Neuronal stem cell (in vitro differentiated cells): ENCODE results near the gene GINS2.

ENCODE experiments used
- DNase-seq: peaks from one replicate; pipeline ENCODE4 v3.0.0-alpha.2; 2013; ENCODE audit warnings: low spot score
- H2AFZ ChIP-seq: one replicate; pipeline ENCODE4 v1.6.1; 2013; ENCODE audit warnings: mild to moderate bottlenecking, low read length, inconsistent platforms
- H2AK5ac ChIP-seq: 2 replicates; pipeline ENCODE4 v1.6.1; 2013; ENCODE audit warnings: low read depth, mild to moderate bottlenecking, inconsistent platforms, low read length, moderate library complexity, mixed read lengths
- H2BK120ac ChIP-seq: 2 replicates; pipeline ENCODE4 v1.6.1; 2013; ENCODE audit warnings: low read depth, mild to moderate bottlenecking, inconsistent platforms, low read length, moderate library complexity, mixed read lengths
- H2BK12ac ChIP-seq: one replicate; pipeline ENCODE4 v1.6.1; 2013; ENCODE audit warnings: low read length, inconsistent platforms
- H2BK15ac ChIP-seq: 2 replicates; pipeline ENCODE4 v1.6.1; 2013; ENCODE audit warnings: mild to moderate bottlenecking, low read length, inconsistent platforms, mixed read lengths
- H2BK5ac ChIP-seq: one replicate; pipeline ENCODE4 v1.6.1; 2013; ENCODE audit warnings: inconsistent platforms, mild to moderate bottlenecking, low read length, moderate library complexity
- H3K14ac ChIP-seq: one replicate; pipeline ENCODE4 v1.6.1; 2013; ENCODE audit warnings: low read length, inconsistent platforms
- H3K18ac ChIP-seq: 2 replicates; pipeline ENCODE4 v1.6.1; 2013; ENCODE audit warnings: low read length, inconsistent platforms
- H3K23ac ChIP-seq: 2 replicates; pipeline ENCODE4 v1.6.1; 2013; ENCODE audit warnings: low read depth, mild to moderate bottlenecking, mixed read lengths, low read length, inconsistent platforms; ENCODE audit not compliant: poor library complexity
- H3K27ac ChIP-seq: replicated peaks from 3 replicates; pipeline ENCODE4 v1.5.1; 2013; ENCODE audit warnings: low read length, inconsistent platforms
- H3K27me3 ChIP-seq, 3 experiments: 2 replicates each; pipeline ENCODE4 v1.6.1; 2013; ENCODE audit warnings: low read length in 3 of 3, mild to moderate bottlenecking in 2 of 3, inconsistent platforms in 1 of 3, low read depth in 1 of 3, mixed read lengths in 1 of 3, moderate library complexity in 1 of 3; ENCODE audit not compliant: control insufficient read depth in 3 of 3, insufficient read depth in 3 of 3
- H3K36me3 ChIP-seq, 2 donors: replicated peaks in 1 of 2; 2 replicates each; pipeline ENCODE4 v1.6.1; 2013; ENCODE audit warnings: low read length in 2 of 2; ENCODE audit not compliant: control insufficient read depth in 2 of 2, insufficient read depth in 2 of 2
- H3K4ac ChIP-seq: 2 replicates; pipeline ENCODE4 v1.6.1; 2013; ENCODE audit warnings: inconsistent platforms, mild to moderate bottlenecking, low read length, moderate library complexity
- H3K4me1 ChIP-seq, 2 donors: 1 replicate in 1 of 2; 2 replicates in 1 of 2; pipeline ENCODE4 v1.6.1; 2013; ENCODE audit warnings: low read length in 2 of 2, low read depth in 1 of 2; ENCODE audit not compliant: control insufficient read depth in 2 of 2, insufficient read depth in 1 of 2
- H3K4me2 ChIP-seq: one replicate; pipeline ENCODE4 v1.6.1; 2013; ENCODE audit warnings: mild to moderate bottlenecking, low read length, inconsistent platforms; ENCODE audit not compliant: insufficient read depth, poor library complexity, severe bottlenecking
- H3K4me3 ChIP-seq, 2 donors: 2 replicates each; pipeline ENCODE4 v1.5.1; 2013; ENCODE audit warnings: low read length in 2 of 2, mild to moderate bottlenecking in 2 of 2, inconsistent platforms in 1 of 2, moderate library complexity in 1 of 2
- H3K79me1 ChIP-seq: one replicate; pipeline ENCODE4 v1.6.1; 2013; ENCODE audit warnings: low read depth, mild to moderate bottlenecking, inconsistent platforms, low read length, moderate library complexity
- H3K9ac ChIP-seq: one replicate; pipeline ENCODE4 v1.6.1; 2013; ENCODE audit warnings: mild to moderate bottlenecking, low read depth, low read length, inconsistent platforms; ENCODE audit not compliant: poor library complexity
- H3K9me3 ChIP-seq, 2 donors: replicated peaks in 1 of 2; 2 replicates each; pipeline versions ENCODE3 to v1.6.1; 2013; ENCODE audit warnings: low read length in 2 of 2, mild to moderate bottlenecking in 2 of 2, inconsistent platforms in 1 of 2, low read depth in 1 of 2, mixed read lengths in 1 of 2, moderate library complexity in 1 of 2; ENCODE audit not compliant: control insufficient read depth in 2 of 2, insufficient read depth in 1 of 2
- H4K8ac ChIP-seq: one replicate; pipeline ENCODE4 v1.6.1; 2013; ENCODE audit warnings: low read depth, mild to moderate bottlenecking, inconsistent platforms, low read length, moderate library complexity
- H4K91ac ChIP-seq: one replicate; pipeline ENCODE4 v1.6.1; 2013; ENCODE audit warnings: low read length, low read depth, mild to moderate bottlenecking, inconsistent platforms; ENCODE audit not compliant: poor library complexity
- WGBS, 2 donors: extraction: QIAGEN DNeasy Blood & Tissue Kit; methylation state at CpG; one replicate each; pipeline ENCODE4 v1.1.7; 2013; ENCODE audit warnings: missing lambda C conversion rate in 2 of 2, mixed read lengths in 1 of 2; ENCODE audit not compliant: insufficient read length in 2 of 2, insufficient replicate concordance in 1 of 2; ENCODE audit errors: extremely low coverage in 2 of 2; 5-methylcytosine and 5-hydroxymethylcytosine counted together

Gene GINS2

GRCh38 chr16:85641776-85642176, 47.0 kb downstream of the GINS2 start:
- Histone ChIP-seq H2AFZ (no peak overlapping the region), H3K4me2 (no peak overlapping the region), H3K36me3 (peaks cover 0 to 44% of the 10 kb centered on the region in 2 donors), H3K27me3 (no peaks in the 10 kb centered on the region), H2AK5ac (peak overlapping the region; percentile 86), H4K91ac (no peak overlapping the region), H2BK12ac (no peak overlapping the region), H2BK120ac (peak overlapping the region; percentile 16), H2BK15ac (peak overlapping the region; percentile 39), H3K27ac (no peak overlapping the region), H4K8ac (no peak overlapping the region), H3K9ac (no peak overlapping the region), H3K9me3 (no peaks in the 10 kb centered on the region), H3K14ac (no peak overlapping the region), H3K18ac (peak overlapping the region; percentile 5), H3K4me3 (no peak overlapping the region), H3K79me1 (peaks cover 7% of the 10 kb centered on the region), H3K4me1 (peaks cover 12 to 19% of the 10 kb centered on the region in 2 donors), H2BK5ac (peak overlapping the region; percentile 4), H3K23ac (no peak overlapping the region), H3K4ac (no peak overlapping the region)
- no peak for DNase-seq
- WGBS, 2 donors = no CpG with 5 or more reads among the region's 12 CpGs

- H3K27ac ChIP-seq = no peak overlapping the region
- H3K4me3 ChIP-seq = no peak overlapping the region
- no peak overlapping the region for H3K23ac ChIP-seq
- H3K36me3 ChIP-seq = peaks cover 0 to 46% of the 10 kb centered on the region in 2 donors
- no peak overlapping the region for H2BK12ac ChIP-seq
- H3K4me1 ChIP-seq = peaks cover 12 to 19% of the 10 kb centered on the region in 2 donors
- H2AK5ac ChIP-seq = peak overlapping the region; percentile 86
- no peak overlapping the region for H2AFZ ChIP-seq
- no peak overlapping the region for H3K9ac ChIP-seq
- peak overlapping the region; percentile 52 for H3K18ac ChIP-seq
- peaks cover 9% of the 10 kb centered on the region for H3K79me1 ChIP-seq
- H3K4ac ChIP-seq = no peak overlapping the region
- no peak for DNase-seq
- no peak overlapping the region for H3K14ac ChIP-seq
- no peaks in the 10 kb centered on the region for H3K9me3 ChIP-seq
- H2BK5ac ChIP-seq = peak overlapping the region; percentile 4
- H2BK15ac ChIP-seq = peak overlapping the region; percentile 7
- peak overlapping the region; percentile 16 for H2BK120ac ChIP-seq
- WGBS, 2 donors = no CpG with 5 or more reads among the region's 24 CpGs
- H4K91ac ChIP-seq = no peak overlapping the region
- H3K27me3 ChIP-seq = no peaks in the 10 kb centered on the region
- no peak overlapping the region for H3K4me2 ChIP-seq
- no peak overlapping the region for H4K8ac ChIP-seq
Observed at GRCh38 chr16:85641305-85641704, 47.4 kb downstream of the GINS2 start.

- Histone ChIP-seq H2BK5ac (peak overlapping the region; percentile 39), H3K4me3 (no peak overlapping the region), H2AK5ac (peak overlapping the region; percentile 99), H3K79me1 (peaks cover 9% of the 10 kb centered on the region), H3K18ac (peak overlapping the region; percentile 59), H4K91ac (no peak overlapping the region), H3K23ac (peak overlapping the region; percentile 55), H3K4me1 (peaks cover 15 to 21% of the 10 kb centered on the region in 2 donors), H3K9ac (no peak overlapping the region), H2BK15ac (peak overlapping the region; percentile 7), H3K4me2 (no peak overlapping the region), H3K9me3 (no peaks in the 10 kb centered on the region), H2BK120ac (peak overlapping the region; percentile 56), H2BK12ac (peak overlapping the region; percentile 2), H2AFZ (no peak overlapping the region), H3K4ac (no peak overlapping the region), H3K27ac (no peak overlapping the region), H3K36me3 (peaks cover 0 to 50% of the 10 kb centered on the region in 2 donors), H3K27me3 (no peaks in the 10 kb centered on the region), H4K8ac (no peak overlapping the region), H3K14ac (peak overlapping the region; percentile 10)
- DNase-seq = no peak
- no CpG with 5 or more reads among the region's 31 CpGs for WGBS, 2 donors
Observed at GRCh38 chr16:85640585-85640984, 48.2 kb downstream of the GINS2 start.

GRCh38 chr16:85640254-85640558, 48.5 kb downstream of the GINS2 start:
- peak overlapping the region; percentile 56 for H2BK120ac ChIP-seq
- no peak overlapping the region for H3K4me3 ChIP-seq
- H2BK5ac ChIP-seq = no peak overlapping the region
- no peak for DNase-seq
- H3K36me3 ChIP-seq = peaks cover 0 to 50% of the 10 kb centered on the region in 2 donors
- no peak overlapping the region for H3K4me2 ChIP-seq
- peak overlapping the region; percentile 2 for H2BK12ac ChIP-seq
- H3K14ac ChIP-seq = peak overlapping the region; percentile 10
- H4K8ac ChIP-seq = no peak overlapping the region
- no peaks in the 10 kb centered on the region for H3K9me3 ChIP-seq
- H3K4me1 ChIP-seq = peaks cover 19 to 22% of the 10 kb centered on the region in 2 donors
- peak overlapping the region; percentile 88 for H3K18ac ChIP-seq
- peaks cover 12% of the 10 kb centered on the region for H3K79me1 ChIP-seq
- no peak overlapping the region for H3K9ac ChIP-seq
- no peaks in the 10 kb centered on the region for H3K27me3 ChIP-seq
- no peak overlapping the region for H3K23ac ChIP-seq
- no peak overlapping the region for H4K91ac ChIP-seq
- H3K4ac ChIP-seq = no peak overlapping the region
- H2AK5ac ChIP-seq = peak overlapping the region; percentile 99
- no peak overlapping the region for H3K27ac ChIP-seq
- H2AFZ ChIP-seq = no peak overlapping the region
- no CpG with 5 or more reads among the region's 13 CpGs for WGBS, 2 donors
- H2BK15ac ChIP-seq = peak overlapping the region; percentile 84
